Measurements from ENCODE around the gene U2AF1L4.

- TF ChIP-seq POLR2A (IDR thresholded peaks at IDR 0.05) = no peak
- TF ChIP-seq, protein P1, sequence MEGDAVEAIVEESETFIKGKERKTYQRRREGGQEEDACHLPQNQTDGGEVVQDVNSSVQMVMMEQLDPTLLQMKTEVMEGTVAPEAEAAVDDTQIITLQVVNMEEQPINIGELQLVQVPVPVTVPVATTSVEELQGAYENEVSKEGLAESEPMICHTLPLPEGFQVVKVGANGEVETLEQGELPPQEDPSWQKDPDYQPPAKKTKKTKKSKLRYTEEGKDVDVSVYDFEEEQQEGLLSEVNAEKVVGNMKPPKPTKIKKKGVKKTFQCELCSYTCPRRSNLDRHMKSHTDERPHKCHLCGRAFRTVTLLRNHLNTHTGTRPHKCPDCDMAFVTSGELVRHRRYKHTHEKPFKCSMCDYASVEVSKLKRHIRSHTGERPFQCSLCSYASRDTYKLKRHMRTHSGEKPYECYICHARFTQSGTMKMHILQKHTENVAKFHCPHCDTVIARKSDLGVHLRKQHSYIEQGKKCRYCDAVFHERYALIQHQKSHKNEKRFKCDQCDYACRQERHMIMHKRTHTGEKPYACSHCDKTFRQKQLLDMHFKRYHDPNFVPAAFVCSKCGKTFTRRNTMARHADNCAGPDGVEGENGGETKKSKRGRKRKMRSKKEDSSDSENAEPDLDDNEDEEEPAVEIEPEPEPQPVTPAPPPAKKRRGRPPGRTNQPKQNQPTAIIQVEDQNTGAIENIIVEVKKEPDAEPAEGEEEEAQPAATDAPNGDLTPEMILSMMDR (IDR thresholded peaks at IDR 0.05) = no peak
- TF ChIP-seq POLR2AphosphoS5 (IDR thresholded peaks at IDR 0.05) = no peak
- TF ChIP-seq EP300 (IDR thresholded peaks at IDR 0.05; ENCODE audit: low read depth) = no peak
Measured at GRCh38 chr19:35785339-35785627, 40.1 kb upstream of the U2AF1L4 start.

All from transverse colon (tissue), 4 donors.